Natural killer cell treated with Interleukin-12 subunit alpha and Interleukin-12 subunit beta and Interleukin-15 and Interleukin-18, amount 100 ng/mL, for 72 hours (primary cell): Measurements from ENCODE around the gene HERC2. TPM values are rescaled to one million over a fixed set of nuclear protein-coding genes. Genes with fewer than 3 reads are reported as not detected.

ENCODE experiments used
- ATAC-seq, 2 donors: fragments of 150-1000 bp; cut with Tn5 transposase in 1 of 2; sonication (Bioruptor Pico), chemical (Tn5 transposase) in 1 of 2; 2 replicates each; pipeline ENCODE4 v1.10.0; 2021
- DNase-seq: peaks from one replicate; pipeline ENCODE4 v3.0.0; 2022; ENCODE audit warnings: low spot score
- H3K27ac Mint-ChIP-seq, 2 donors: 1 replicate in 1 of 2; 2 replicates in 1 of 2; pipeline ENCODE4 v1.8.0; 2022; ENCODE audit warnings: mixed read lengths in 2 of 2, mild to moderate bottlenecking in 1 of 2, moderate library complexity in 1 of 2
- H3K27me3 Mint-ChIP-seq, 2 donors: 1 replicate in 1 of 2; 2 replicates in 1 of 2; pipeline ENCODE4 v1.8.0; 2022; ENCODE audit warnings: mixed read lengths in 2 of 2
- H3K36me3 Mint-ChIP-seq: one replicate; pipeline ENCODE4 v1.8.0; 2022; ENCODE audit warnings: mixed read lengths
- H3K4me1 Mint-ChIP-seq, 2 donors: 1 replicate in 1 of 2; 2 replicates in 1 of 2; pipeline ENCODE4 v1.8.0; 2022; ENCODE audit warnings: low read depth in 2 of 2, mixed read lengths in 2 of 2, mild to moderate bottlenecking in 1 of 2
- H3K4me3 Mint-ChIP-seq: one replicate; pipeline ENCODE4 v1.8.0; 2022; ENCODE audit warnings: mixed read lengths
- H3K9me3 Mint-ChIP-seq: 2 replicates; pipeline ENCODE4 v1.8.0; 2022; ENCODE audit warnings: mixed read lengths
- total RNA-seq, 2 donors: library from RNA; stranded (reverse); gene quantifications; one replicate each; pipeline ENCODE4 v1.2.3, GENCODE V29; 2022

The HERC2 gene
- total RNA-seq, 2 donors from 2014 or later: 42.7 to 95.8 TPM

DNA sequence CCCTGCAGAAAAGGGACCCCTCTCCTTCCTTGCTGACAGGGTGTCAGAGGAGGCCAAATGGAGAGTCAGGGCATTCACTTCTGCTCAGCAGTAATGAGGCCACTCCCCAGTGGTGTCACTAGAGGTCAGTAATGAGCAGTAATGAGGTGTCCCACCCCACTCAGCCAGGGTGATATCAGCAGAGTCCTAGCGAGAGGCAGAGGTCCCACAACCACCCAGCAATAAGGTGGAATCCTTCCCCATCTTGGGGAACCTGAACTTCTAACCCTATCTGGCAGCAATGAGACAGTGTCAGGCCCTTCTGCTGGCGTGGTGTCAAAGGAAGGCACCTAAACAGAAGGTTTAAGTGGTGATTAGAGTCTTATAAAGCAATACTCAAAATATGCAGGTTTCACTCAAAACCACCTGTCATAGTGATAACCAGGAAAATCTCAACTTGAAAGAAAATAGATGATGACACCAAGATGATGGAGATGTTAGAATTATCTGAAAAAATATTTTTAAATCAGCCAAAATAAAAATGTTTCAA, 235.7 kb downstream of the HERC2 start:
- Mint-ChIP-seq H3K27me3 (peaks cover 23 to 39% of the 10 kb centered on the region in 2 donors), H3K27ac (no peak overlapping the region)
- ATAC-seq: peak; percentile 90 to 95

DNA sequence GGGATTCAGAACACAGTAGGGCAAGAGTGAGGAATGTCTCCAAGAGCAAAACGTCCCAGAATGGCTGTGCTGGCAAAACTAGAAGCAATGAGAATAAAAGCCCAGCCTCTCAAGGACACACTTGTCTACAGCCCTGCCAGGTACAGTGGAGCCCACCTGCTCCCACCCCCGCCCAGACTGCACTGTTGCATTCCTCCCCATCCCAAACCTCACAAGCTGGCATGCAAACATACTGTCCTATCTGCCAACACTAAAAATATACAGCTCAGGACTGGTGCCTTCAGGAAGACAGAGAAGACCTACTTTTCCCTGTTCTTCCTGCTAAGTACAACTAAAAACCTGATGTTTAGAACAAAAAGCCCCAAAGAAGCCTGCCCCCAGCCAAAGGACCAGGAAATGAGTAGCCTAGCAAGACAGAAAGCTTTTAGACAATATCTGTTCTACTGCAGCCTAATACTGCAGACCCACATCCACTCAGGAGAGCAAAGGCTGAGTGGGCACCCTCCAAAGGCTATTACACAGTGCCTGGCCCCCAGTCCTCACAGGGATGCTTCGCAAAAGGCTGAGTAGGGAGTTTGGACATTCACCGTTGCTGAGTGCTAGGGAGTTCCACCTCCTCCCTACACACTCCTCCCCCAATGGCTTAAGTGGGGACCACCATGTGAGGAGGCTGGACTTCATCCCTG, 236.3 kb downstream of the HERC2 start:
- peaks cover 19% of the 10 kb centered on the region for H3K36me3 Mint-ChIP-seq
- no peak overlapping the region for H3K27ac Mint-ChIP-seq
- ATAC-seq (no peak), DNase-seq (no peak)
- no peaks in the 10 kb centered on the region for H3K9me3 Mint-ChIP-seq
- no peak overlapping the region for H3K4me3 Mint-ChIP-seq
- peaks cover 10 to 12% of the 10 kb centered on the region in 2 donors for H3K4me1 Mint-ChIP-seq
- H3K27me3 Mint-ChIP-seq: peaks cover 20 to 36% of the 10 kb centered on the region in 2 donors

More for the DNA sequence above, 235.7 kb downstream of the HERC2 start:
- Mint-ChIP-seq H3K4me1 (peaks cover 10 to 12% of the 10 kb centered on the region in 2 donors), H3K36me3 (peaks cover 23% of the 10 kb centered on the region), H3K4me3 (no peak overlapping the region), H3K9me3 (no peaks in the 10 kb centered on the region)
- peak; percentile 79 for DNase-seq

DNA sequence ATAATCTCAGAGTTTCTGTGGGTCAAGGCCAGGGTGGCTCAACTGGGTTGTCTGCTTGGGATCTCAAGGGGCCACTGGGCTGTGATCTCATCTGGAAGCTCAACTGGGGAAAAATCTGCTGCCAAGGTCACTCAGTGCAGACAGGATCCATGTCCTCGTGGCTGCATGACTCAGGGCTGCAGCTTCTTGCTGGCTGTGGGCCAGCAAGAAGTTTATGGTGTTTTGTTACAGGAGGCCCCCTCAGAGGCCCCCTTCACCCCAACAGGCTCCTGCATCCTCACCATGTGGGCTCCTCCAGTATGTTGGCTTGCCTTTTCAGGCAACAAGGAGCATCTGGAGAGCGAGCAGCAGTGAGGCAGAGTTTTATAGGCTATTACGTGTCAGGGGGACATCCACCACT, 237.4 kb downstream of the HERC2 start:
- peak in 1 of 2 donors; percentile 4 for ATAC-seq
- H3K9me3 Mint-ChIP-seq: no peaks in the 10 kb centered on the region
- no peak overlapping the region for H3K4me3 Mint-ChIP-seq
- H3K27me3 Mint-ChIP-seq: peaks cover 15 to 35% of the 10 kb centered on the region in 2 donors
- no peak overlapping the region for H3K27ac Mint-ChIP-seq
- H3K36me3 Mint-ChIP-seq: peaks cover 9% of the 10 kb centered on the region
- H3K4me1 Mint-ChIP-seq: peaks cover 10 to 12% of the 10 kb centered on the region in 2 donors
- no peak for DNase-seq

DNA sequence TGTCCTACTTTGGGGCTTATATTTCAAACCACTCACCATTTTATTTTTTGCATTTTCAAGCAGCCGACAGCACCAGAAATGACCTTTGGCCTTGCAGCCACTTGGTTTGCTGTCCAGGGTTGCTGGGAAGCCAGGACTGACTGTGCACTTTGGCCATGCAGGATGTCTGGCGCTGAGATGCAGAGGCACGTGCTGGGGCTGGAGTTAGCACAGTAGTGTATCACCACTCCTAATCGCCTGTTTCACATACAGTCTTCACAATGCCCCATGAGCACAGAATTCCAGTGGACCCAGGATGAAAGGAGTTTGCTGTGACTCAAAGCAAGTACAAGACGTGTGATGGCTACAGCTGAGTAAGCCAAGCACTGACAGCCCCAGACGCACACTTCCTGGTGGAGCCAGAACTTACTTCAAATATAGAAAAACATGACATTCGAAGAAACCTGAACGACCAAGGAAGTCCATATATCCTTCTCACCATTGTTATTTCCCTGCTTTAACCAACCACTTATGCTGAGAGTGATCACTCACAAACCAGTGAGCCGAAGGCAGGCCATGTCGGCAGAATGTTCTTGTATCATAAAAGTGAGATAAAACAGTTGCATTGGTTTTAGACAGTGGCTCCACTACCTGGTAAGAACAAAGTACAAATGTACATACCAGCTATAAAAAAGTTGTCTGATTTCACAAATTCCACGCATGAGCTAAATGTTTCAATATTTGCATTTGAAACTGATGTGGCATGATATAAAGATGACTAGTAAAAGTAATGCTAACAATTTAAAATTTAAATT, 238.9 kb downstream of the HERC2 start:
- Mint-ChIP-seq H3K27me3 (peaks cover 9 to 31% of the 10 kb centered on the region in 2 donors), H3K9me3 (no peaks in the 10 kb centered on the region), H3K4me3 (no peak overlapping the region), H3K27ac (no peak overlapping the region), H3K36me3 (no peaks in the 10 kb centered on the region), H3K4me1 (peaks cover 10 to 12% of the 10 kb centered on the region in 2 donors)
- ATAC-seq (no peak), DNase-seq (no peak)

DNA sequence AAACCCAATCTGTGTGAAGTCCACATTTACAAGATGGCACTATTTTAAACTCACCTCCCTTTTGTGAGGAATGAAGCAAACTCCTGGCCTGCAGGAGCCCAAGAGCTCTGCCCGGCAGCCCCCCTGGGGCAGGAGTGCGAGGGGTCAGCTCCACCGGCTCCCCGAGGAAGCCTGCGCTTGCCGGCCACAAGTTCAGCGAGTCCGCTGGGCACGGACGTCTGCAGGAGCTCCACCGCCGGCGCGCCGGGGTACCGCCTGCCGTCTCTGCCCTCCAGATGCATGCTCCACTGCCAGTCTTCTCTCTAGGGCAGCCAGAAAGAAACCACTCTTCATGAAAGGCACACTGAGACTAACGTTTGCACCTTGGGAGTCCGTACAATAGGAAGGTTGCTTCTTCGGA, 240.4 kb downstream of the HERC2 start:
- H3K27ac Mint-ChIP-seq: no peak overlapping the region
- H3K4me3 Mint-ChIP-seq: no peak overlapping the region
- H3K9me3 Mint-ChIP-seq: no peaks in the 10 kb centered on the region
- H3K27me3 Mint-ChIP-seq: peaks cover 7 to 24% of the 10 kb centered on the region in 2 donors
- H3K36me3 Mint-ChIP-seq: no peaks in the 10 kb centered on the region
- peaks cover 6% of the 10 kb centered on the region in 2 donors for H3K4me1 Mint-ChIP-seq
- ATAC-seq (no peak), DNase-seq (no peak)

DNA sequence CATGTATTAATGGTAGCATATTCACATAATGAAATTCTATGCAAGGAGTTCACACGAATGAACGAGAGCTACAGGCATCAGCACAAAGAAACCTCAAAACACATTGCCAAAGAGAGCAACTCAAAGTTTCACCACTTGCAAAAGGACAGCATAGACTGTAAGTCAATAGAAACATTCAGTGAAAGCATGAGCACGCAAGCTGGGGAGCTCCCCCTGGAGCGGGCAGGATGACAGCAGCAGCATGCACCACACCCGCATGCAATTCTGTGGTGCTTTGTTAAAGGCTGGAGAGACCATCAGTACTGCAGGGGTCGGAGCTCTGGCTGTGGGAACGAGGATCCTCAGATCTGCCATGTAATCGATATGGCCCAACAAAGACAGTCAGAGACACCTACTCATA, 241.6 kb downstream of the HERC2 start:
- no peaks in the 10 kb centered on the region for H3K9me3 Mint-ChIP-seq
- H3K27ac Mint-ChIP-seq: no peak overlapping the region

DNA sequence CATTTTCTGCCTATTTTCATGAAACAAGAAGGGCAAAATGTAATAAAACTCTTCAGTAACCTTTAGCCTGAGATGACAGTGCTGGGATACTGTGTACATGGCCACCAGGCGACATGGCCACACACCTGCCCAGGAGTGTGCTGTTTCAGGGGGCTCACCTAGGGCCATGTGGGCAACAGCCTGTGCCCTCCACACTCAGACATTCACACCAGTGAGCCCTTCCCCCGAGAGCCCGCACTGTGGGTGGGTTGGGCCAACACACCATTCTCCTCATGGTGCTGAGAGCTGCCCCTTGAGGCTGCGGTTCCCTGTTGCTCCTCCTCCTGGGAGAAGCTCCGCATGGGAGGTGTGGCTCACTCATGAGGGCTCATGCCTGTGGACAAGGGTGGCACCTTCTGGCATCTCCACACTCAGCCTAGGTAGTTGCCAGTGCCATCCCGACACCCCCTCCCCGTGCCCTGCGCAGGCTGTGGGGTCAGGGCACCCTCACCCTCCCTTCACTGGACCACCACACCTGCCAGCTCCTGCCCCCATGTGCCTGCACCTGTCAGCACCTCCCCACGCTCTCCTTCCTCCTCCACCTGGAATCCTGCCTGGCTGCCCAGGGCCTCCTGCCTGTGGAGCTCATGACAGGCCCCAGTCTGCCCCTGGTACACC, 242.5 kb downstream of the HERC2 start:
- Mint-ChIP-seq H3K36me3 (no peaks in the 10 kb centered on the region), H3K4me3 (no peak overlapping the region), H3K9me3 (no peaks in the 10 kb centered on the region), H3K4me1 (no peaks in the 10 kb centered on the region), H3K27me3 (peaks cover 3 to 18% of the 10 kb centered on the region in 2 donors), H3K27ac (no peak overlapping the region)
- ATAC-seq (peak; percentile 52 to 54), DNase-seq (no peak)

More for the DNA sequence above, 241.6 kb downstream of the HERC2 start:
- no peak for ATAC-seq
- Mint-ChIP-seq H3K36me3 (no peaks in the 10 kb centered on the region), H3K27me3 (peaks cover 3 to 18% of the 10 kb centered on the region in 2 donors), H3K4me3 (no peak overlapping the region), H3K4me1 (no peaks in the 10 kb centered on the region)
- DNase-seq: no peak

DNA sequence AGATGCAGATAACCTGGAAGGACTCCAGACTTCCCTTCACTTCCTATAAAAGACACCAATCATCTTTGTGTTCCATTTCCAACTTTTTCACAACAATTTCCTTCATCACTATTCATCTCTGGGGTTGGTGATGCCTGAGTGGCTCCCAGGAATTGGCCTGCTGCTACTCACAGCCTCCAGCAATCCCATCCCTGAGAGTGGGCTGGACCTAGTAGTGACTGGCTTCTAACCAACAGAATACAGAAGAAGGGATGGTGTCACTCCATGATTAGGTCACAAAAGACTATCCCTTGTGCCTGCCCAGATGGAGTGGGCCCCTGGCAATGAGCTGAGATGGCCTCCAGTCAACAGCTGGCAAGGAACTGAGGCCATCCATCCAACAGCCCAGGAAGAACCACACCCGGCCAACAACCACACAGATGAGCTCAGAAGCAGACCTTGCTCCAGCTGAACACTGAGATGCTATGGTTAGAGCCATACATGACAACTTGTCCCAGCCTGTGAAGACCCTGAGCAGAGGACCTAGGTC, 243.7 kb downstream of the HERC2 start:
- Mint-ChIP-seq H3K9me3 (no peaks in the 10 kb centered on the region), H3K4me1 (no peaks in the 10 kb centered on the region), H3K4me3 (no peak overlapping the region), H3K36me3 (no peaks in the 10 kb centered on the region), H3K27ac (no peak overlapping the region), H3K27me3 (peaks cover 3 to 18% of the 10 kb centered on the region in 2 donors)
- ATAC-seq: no peak
- DNase-seq: no peak

DNA sequence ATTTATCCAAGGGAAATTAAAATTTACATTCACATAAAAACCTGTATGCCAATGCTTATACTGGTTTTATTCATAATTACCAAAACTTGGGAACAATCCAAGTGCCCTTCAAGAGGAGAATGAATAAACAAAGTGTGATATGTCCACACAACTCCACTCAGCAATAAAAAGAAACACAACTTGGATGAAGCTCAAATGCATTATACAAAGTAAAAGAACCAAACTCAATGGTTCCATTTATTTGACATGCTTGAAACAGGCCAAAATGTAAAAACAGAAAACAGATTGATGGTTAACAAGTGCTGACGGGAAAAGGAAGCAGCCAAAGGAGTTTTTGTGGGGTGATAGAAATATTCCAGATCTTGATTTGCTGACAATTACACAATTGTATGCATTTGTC, 246.4 kb downstream of the HERC2 start:
- no peak for DNase-seq
- no peak for ATAC-seq
- Mint-ChIP-seq H3K9me3 (no peaks in the 10 kb centered on the region), H3K4me3 (no peak overlapping the region), H3K36me3 (no peaks in the 10 kb centered on the region), H3K27me3 (peaks cover 9 to 18% of the 10 kb centered on the region in 2 donors), H3K27ac (no peak overlapping the region), H3K4me1 (no peaks in the 10 kb centered on the region)

DNA sequence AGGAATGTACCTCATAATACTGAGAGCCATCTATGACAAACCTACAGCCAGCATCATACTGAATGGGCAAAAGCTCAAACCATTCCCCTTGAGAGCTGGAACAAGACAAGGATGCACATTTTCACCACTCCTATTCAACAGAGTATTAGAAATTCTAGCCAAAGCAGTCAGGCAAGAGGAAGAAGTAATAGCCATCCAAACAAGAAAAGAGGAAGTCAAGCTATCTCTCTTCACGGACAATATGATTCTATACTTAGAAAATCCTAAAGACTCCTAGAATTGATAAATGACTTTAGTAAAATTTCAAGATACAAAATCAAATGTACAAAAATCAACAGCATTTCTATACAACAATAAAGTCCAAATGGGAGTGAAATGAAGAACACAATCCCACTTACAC, 253.0 kb downstream of the HERC2 start:
- no peaks in the 10 kb centered on the region for H3K4me1 Mint-ChIP-seq
- DNase-seq: no peak
- H3K9me3 Mint-ChIP-seq: peaks cover 4% of the 10 kb centered on the region
- peaks cover 6% of the 10 kb centered on the region for H3K36me3 Mint-ChIP-seq
- no peak for ATAC-seq
- no peak overlapping the region for H3K27ac Mint-ChIP-seq
- no peak overlapping the region for H3K4me3 Mint-ChIP-seq
- H3K27me3 Mint-ChIP-seq: peaks cover 26 to 33% of the 10 kb centered on the region in 2 donors

DNA sequence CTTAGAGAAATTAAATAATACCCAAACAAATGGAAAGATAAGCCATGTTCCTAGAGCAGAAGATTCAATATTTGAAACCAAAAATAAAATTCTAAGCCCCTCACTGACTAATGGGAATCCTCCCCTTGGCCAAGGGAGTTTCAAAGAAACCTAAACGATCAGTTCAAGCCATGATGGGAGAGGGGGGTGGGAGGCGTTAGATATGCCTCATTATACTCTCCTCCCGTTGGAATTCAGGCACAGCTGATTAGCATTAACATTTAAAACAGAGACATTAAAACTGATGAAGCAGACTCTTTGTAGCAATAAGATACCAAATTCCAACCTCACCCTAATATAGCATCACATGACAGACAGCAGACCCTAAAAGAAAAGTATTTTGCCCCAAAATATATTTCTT, 255.7 kb downstream of the HERC2 start:
- Mint-ChIP-seq H3K9me3 (peaks cover 4% of the 10 kb centered on the region), H3K36me3 (peaks cover 6% of the 10 kb centered on the region), H3K27ac (no peak overlapping the region), H3K27me3 (peaks cover 30 to 31% of the 10 kb centered on the region in 2 donors), H3K4me3 (no peak overlapping the region), H3K4me1 (no peaks in the 10 kb centered on the region)
- no peak for DNase-seq
- ATAC-seq: no peak
